ENCODE data around the gene LRMDA. TPM values are rescaled to one million over a fixed set of nuclear protein-coding genes. Genes with fewer than 3 reads are reported as not detected.
A peak's percentile ranks its signal among the peaks of the same experiment; 100 is the strongest.

Gene LRMDA
- total and polyA plus RNA-seq, 2 of the 8 experiments (the other 6 are each of a cell fraction or from before 2014, with no cell fraction given): 0.86 to 2.8 TPM

DNA sequence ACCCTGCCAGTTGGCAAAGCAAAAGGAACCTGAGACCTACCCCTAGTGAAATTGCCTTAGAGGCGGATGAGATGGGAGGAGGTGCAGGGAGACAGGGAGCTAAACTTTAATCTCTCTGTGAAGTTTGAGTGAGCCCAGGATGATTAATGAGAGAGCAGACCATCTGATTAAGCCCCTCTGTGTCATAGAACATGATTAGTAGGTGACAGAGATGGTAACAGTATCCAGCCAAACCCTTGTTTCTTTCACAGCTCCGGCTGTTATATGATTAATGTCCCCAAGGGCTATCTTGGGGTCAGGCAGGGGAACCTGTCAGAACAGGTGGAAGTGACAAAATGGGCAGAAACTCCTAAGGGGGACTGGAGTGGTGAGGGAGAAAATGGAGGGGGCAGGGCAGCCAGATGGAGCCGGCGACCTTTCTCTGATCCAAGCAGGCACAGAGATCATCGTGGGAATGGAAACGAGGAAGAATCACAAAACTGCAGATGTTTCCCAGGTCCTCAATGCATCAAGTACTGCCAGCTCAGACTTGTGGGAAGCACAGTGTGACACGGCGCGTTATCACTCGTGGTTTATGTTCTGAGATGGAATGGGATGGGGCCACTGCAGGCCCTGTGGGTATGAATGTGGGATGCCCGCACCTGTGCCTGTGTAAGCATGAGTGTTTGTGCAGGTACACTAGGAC, 684.2 kb downstream of the LRMDA start:
- Histone ChIP-seq H2BK20ac (ENCODE audit: low read length) (no peak overlapping the region), H2BK15ac (ENCODE audit: low read length) (peak overlapping the region; percentile 46; the same call in 1 of the 2 replicates), H2AK5ac (ENCODE audit: low read depth, low read length) (no peak overlapping the region), H2BK5ac (ENCODE audit: low read depth, low read length) (no peak overlapping the region), H2AFZ (ENCODE audit: low read length) (no peak overlapping the region), H3K4me2 (ENCODE audit: insufficient read depth in 1 of 2, low read depth in 2 of 2, low read length in 2 of 2) (no peak overlapping the region), H3K4me1 (replicated peaks in 1 of 4; ENCODE audit: control insufficient read depth in 3 of 4, insufficient read depth in 4 of 4, low read length in 3 of 4) (peaks cover 0 to 8% (median 2%) of the 10 kb centered on the region in 4 experiments; a peak in 4 of 7 replicates), H2BK12ac (ENCODE audit: low read depth, low read length) (no peak overlapping the region), H2BK120ac (replicated peaks; ENCODE audit: low read depth, low read length) (no peak overlapping the region), H3K23me2 (ENCODE audit: low read depth, low read length) (no peaks in the 10 kb centered on the region; the same call in 1 of the 2 replicates), H3K23ac (ENCODE audit: insufficient read length) (no peak overlapping the region), H3K79me1 (ENCODE audit: low read depth, low read length) (no peaks in the 10 kb centered on the region), H4K5ac (ENCODE audit: insufficient read length, low read depth, low read length) (no peak overlapping the region), H3K56ac (replicated peaks; ENCODE audit: insufficient read length, low read depth, low read length) (no peak overlapping the region), H3K14ac (ENCODE audit: insufficient read length) (no peak overlapping the region), H3K4ac (replicated peaks; ENCODE audit: insufficient read length, low read depth, low read length) (no peak overlapping the region), H4K91ac (replicated peaks; ENCODE audit: insufficient read length, low read length) (no peak overlapping the region), H3K27me3 (replicated peaks in 1 of 4; ENCODE audit: control insufficient read depth in 3 of 4, extremely low read depth in 1 of 4, insufficient read depth in 3 of 4, low read length in 3 of 4) (peaks cover 0 to 5% (median 0%) of the 10 kb centered on the region in 4 experiments; a peak in 3 of 7 replicates), H3K79me2 (ENCODE audit: control insufficient read depth in 1 of 2, insufficient read depth in 2 of 2, low read length in 2 of 2) (no peaks in the 10 kb centered on the region), H4K20me1 (replicated peaks in 1 of 2; ENCODE audit: control insufficient read depth in 1 of 2, insufficient read depth in 2 of 2, low read length in 2 of 2) (no peaks in the 10 kb centered on the region), H3K9me3 (ENCODE audit: insufficient read depth in 2 of 2, low read depth in 1 of 2, low read length in 1 of 2) (no peaks in the 10 kb centered on the region), H3K4me3 (ENCODE audit: extremely low read depth in 1 of 4, insufficient read depth in 2 of 4, low read depth in 3 of 4, low read length in 4 of 4) (no peak overlapping the region), H3K27ac (ENCODE audit: low read depth, low read length) (no peak overlapping the region), H3K36me3 (ENCODE audit: control insufficient read depth in 2 of 4, insufficient read depth in 4 of 4, low read length in 3 of 4) (no peaks in the 10 kb centered on the region), H3K9ac (replicated peaks in 1 of 4; ENCODE audit: extremely low read depth in 1 of 4, low read depth in 3 of 4, low read length in 3 of 4) (no peak overlapping the region), H3K18ac (ENCODE audit: extremely low read depth, low read length) (no peak overlapping the region), H4K8ac (ENCODE audit: extremely low read depth, insufficient read depth, low read length) (peak overlapping the region; percentile 73; the same call in 1 of the 2 replicates)
- 90% methylated on average over 11 of the region's 11 CpGs; no CpG with 5 or more reads in 1 of the 2 experiments for WGBS, 2 experiments (ENCODE audit: extremely low coverage in 1 of 2, insufficient coverage in 1 of 2, insufficient read length in 1 of 2, insufficient replicate concordance in 2 of 2, low coverage in 1 of 2, low lambda C conversion rate in 2 of 2, missing lambda C conversion rate in 1 of 2)
- POLR2A ChIA-PET (ENCODE audit: partially characterized antibody): no interaction called here
- FAIRE-seq (no peak), DNase-seq (ENCODE audit: low read depth in 1 of 2, low spot score in 2 of 2) (no peak)
- CTCF ChIA-PET (ENCODE audit: partially characterized antibody): interaction anchor here (1.4 kb wide), 1 partner anchor 11 kb away, joined by 3 read pairs; no protein-coding TSS in a partner anchor
- TF ChIP-seq RXRA (IDR thresholded peaks at IDR 0.05; ENCODE audit: insufficient read depth, low read depth, low read length): no peak
